ENCODE results near the gene RB1. TPM values are rescaled to one million over a fixed set of nuclear protein-coding genes. Genes with fewer than 3 reads are reported as not detected.

RB1 gene
- total and polyA plus RNA-seq, 2 donors (not counting 1 experiment from before 2014, with no cell fraction given), result 24.0 to 70.4 TPM

DNA sequence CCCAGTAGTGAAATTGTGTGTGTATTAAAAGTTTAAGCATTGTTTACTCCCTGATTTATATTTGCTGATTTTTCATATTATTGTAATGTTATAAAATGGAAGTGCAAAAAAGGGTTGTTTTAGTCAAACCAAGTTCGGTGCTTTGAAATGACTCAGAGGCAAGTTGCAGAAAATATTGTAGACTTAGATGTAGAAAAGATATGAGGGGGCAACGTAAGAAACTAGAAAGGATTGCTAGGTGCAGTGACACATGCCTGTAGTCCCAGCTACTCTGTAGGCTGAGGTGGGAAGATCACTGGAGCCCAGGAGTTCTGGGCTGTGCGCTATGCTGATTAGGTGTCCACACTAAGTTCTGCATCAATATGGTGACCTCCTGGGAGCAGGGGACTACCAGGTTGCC, 125.5 kb downstream of the RB1 start:
- no peak overlapping the region for H3K27ac Mint-ChIP-seq
- H3K27me3 ChIP-seq (replicated peaks in 1 of 4; ENCODE audit: control extremely low read depth in 1 of 4, control insufficient read depth in 3 of 4, insufficient read depth in 4 of 4, low read length in 3 of 4), result no peaks in the 10 kb centered on the region
- TF ChIP-seq EZH2 (IDR thresholded peaks at IDR 0.05; ENCODE audit: borderline replicate concordance, insufficient read depth, low read depth, low read length, poor library complexity, severe bottlenecking), result no peak
- TF ChIP-seq, protein P1, sequence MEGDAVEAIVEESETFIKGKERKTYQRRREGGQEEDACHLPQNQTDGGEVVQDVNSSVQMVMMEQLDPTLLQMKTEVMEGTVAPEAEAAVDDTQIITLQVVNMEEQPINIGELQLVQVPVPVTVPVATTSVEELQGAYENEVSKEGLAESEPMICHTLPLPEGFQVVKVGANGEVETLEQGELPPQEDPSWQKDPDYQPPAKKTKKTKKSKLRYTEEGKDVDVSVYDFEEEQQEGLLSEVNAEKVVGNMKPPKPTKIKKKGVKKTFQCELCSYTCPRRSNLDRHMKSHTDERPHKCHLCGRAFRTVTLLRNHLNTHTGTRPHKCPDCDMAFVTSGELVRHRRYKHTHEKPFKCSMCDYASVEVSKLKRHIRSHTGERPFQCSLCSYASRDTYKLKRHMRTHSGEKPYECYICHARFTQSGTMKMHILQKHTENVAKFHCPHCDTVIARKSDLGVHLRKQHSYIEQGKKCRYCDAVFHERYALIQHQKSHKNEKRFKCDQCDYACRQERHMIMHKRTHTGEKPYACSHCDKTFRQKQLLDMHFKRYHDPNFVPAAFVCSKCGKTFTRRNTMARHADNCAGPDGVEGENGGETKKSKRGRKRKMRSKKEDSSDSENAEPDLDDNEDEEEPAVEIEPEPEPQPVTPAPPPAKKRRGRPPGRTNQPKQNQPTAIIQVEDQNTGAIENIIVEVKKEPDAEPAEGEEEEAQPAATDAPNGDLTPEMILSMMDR (IDR thresholded peaks at IDR 0.05), result no peak
- H3K36me3 ChIP-seq (replicated peaks in 1 of 2; ENCODE audit: control extremely low read depth in 1 of 2, control insufficient read depth in 1 of 2, extremely low read depth in 1 of 2, insufficient read depth in 2 of 2, low read length in 1 of 2), result peaks cover 0 to 10% of the 10 kb centered on the region in 2 experiments
- peaks cover 11% of the 10 kb centered on the region for H3K79me2 ChIP-seq (ENCODE audit: control insufficient read depth, insufficient read depth, low read length)
- POLR2A ChIA-PET, result no interaction called here
- no peak overlapping the region for H3K4me3 Mint-ChIP-seq
- no peak overlapping the region for H2AFZ ChIP-seq (ENCODE audit: insufficient read depth, low read depth, low read length, poor library complexity, severe bottlenecking)
- CTCF ChIA-PET, result no interaction called here
- peaks cover 4 to 10% of the 10 kb centered on the region in 2 donors for H3K4me1 ChIP-seq (ENCODE audit: control insufficient read depth in 2 of 2, insufficient read depth in 2 of 2, low read length in 2 of 2)
- no peak overlapping the region for H3K4me3 ChIP-seq (ENCODE audit: control extremely low read depth in 1 of 5, extremely low read depth in 1 of 5, insufficient read depth in 1 of 5, low read depth in 2 of 5, low read length in 4 of 5)
- H3K9me3 Mint-ChIP-seq (ENCODE audit: insufficient read depth), result no peaks in the 10 kb centered on the region
- intact Hi-C loops (cut with micrococcal nuclease), result no loop called here
- no peak overlapping the region for H3K9ac ChIP-seq (ENCODE audit: low read length)
- 93% methylated on average over 3 of the region's 3 CpGs for WGBS (ENCODE audit: insufficient coverage)
- DNase-seq (no peak), ATAC-seq (ENCODE audit: low read depth) (no peak)
- peaks cover 15% of the 10 kb centered on the region for H3K4me1 Mint-ChIP-seq
- H3K27me3 Mint-ChIP-seq, result no peaks in the 10 kb centered on the region
- no peaks in the 10 kb centered on the region for H3K9me3 ChIP-seq (ENCODE audit: control extremely low read depth in 1 of 3, control insufficient read depth in 2 of 3, insufficient read depth in 1 of 3, low read length in 2 of 3)
- no peak overlapping the region for H3K27ac ChIP-seq (ENCODE audit: low read length in 2 of 2)
- peaks cover 9% of the 10 kb centered on the region for H4K20me1 ChIP-seq (ENCODE audit: control insufficient read depth, insufficient read depth, low read length, poor library complexity, severe bottlenecking)
- H3K4me2 ChIP-seq (replicated peaks; ENCODE audit: low read depth, low read length, poor library complexity, severe bottlenecking), result no peak overlapping the region

DNA sequence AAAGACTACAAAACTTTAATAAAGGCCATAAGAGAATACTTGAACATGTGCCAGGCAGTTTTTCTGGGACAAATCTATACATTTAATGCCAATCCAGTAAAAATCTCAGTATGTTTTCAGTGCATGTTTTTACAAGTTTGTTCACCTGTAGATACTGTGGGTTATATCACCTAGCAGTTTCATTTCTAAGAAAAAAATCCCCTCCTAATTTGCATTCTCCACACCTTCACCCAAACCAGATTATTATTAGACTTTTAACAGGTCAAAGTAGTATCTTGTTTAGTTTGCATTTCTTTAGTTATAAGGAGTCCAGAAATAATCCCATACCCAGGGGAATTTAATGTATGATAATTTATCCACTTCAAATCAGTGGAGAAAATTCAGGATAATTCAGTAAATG, 126.3 kb downstream of the RB1 start:
- H3K4me3 Mint-ChIP-seq, result no peak overlapping the region
- no peaks in the 10 kb centered on the region for H3K27me3 ChIP-seq (replicated peaks in 1 of 4; ENCODE audit: control extremely low read depth in 1 of 4, control insufficient read depth in 3 of 4, insufficient read depth in 4 of 4, low read length in 3 of 4)
- no peaks in the 10 kb centered on the region for H3K27me3 Mint-ChIP-seq
- peaks cover 19% of the 10 kb centered on the region for H3K4me1 Mint-ChIP-seq
- peaks cover 0 to 10% of the 10 kb centered on the region in 2 experiments for H3K36me3 ChIP-seq (replicated peaks in 1 of 2; ENCODE audit: control extremely low read depth in 1 of 2, control insufficient read depth in 1 of 2, extremely low read depth in 1 of 2, insufficient read depth in 2 of 2, low read length in 1 of 2)
- no peak overlapping the region for H3K27ac Mint-ChIP-seq
- intact Hi-C loops (cut with micrococcal nuclease), result no loop called here
- CTCF ChIA-PET, result no interaction called here
- peaks cover 4 to 10% of the 10 kb centered on the region in 2 donors for H3K4me1 ChIP-seq (ENCODE audit: control insufficient read depth in 2 of 2, insufficient read depth in 2 of 2, low read length in 2 of 2)
- H3K79me2 ChIP-seq (ENCODE audit: control insufficient read depth, insufficient read depth, low read length), result peaks cover 17% of the 10 kb centered on the region
- H3K9ac ChIP-seq (ENCODE audit: low read length), result no peak overlapping the region
- ATAC-seq (ENCODE audit: low read depth), result no peak
- H3K9me3 ChIP-seq (ENCODE audit: control extremely low read depth in 1 of 3, control insufficient read depth in 2 of 3, insufficient read depth in 1 of 3, low read length in 2 of 3), result no peaks in the 10 kb centered on the region
- no peak overlapping the region for H3K4me2 ChIP-seq (replicated peaks; ENCODE audit: low read depth, low read length, poor library complexity, severe bottlenecking)
- DNase-seq, result no peak
- no peak overlapping the region for H3K4me3 ChIP-seq (ENCODE audit: control extremely low read depth in 1 of 5, extremely low read depth in 1 of 5, insufficient read depth in 1 of 5, low read depth in 2 of 5, low read length in 4 of 5)
- POLR2A ChIA-PET, result no interaction called here
- no peak overlapping the region for H3K27ac ChIP-seq (ENCODE audit: low read length in 2 of 2)
- no peak overlapping the region for H2AFZ ChIP-seq (ENCODE audit: insufficient read depth, low read depth, low read length, poor library complexity, severe bottlenecking)
- no peaks in the 10 kb centered on the region for H3K9me3 Mint-ChIP-seq (ENCODE audit: insufficient read depth)
- TF ChIP-seq EZH2 (IDR thresholded peaks at IDR 0.05; ENCODE audit: borderline replicate concordance, insufficient read depth, low read depth, low read length, poor library complexity, severe bottlenecking), result no peak
- TF ChIP-seq, protein P1 (IDR thresholded peaks at IDR 0.05), result no peak
- peaks cover 14% of the 10 kb centered on the region for H4K20me1 ChIP-seq (ENCODE audit: control insufficient read depth, insufficient read depth, low read length, poor library complexity, severe bottlenecking)

Data from B cell (primary cell).